GM12878 (cell line): ENCODE data around the gene MYO3B. TPM values are rescaled to one million over a fixed set of nuclear protein-coding genes. Genes with fewer than 3 reads are reported as not detected.

ENCODE experiments used
- ATAC-seq: fragments of 200-7000 bp; cut with Tn5 transposase; 3 replicates; pipeline ENCODE4 v1.9.1; 2020; ENCODE audit warnings: mild to moderate bottlenecking, moderate library complexity
- BruUV-seq: library from RNA; stranded (reverse); fragments of 400-500 nt; replicated peaks from 2 replicates; lab custom pipeline; 2021; lab: Mats Ljungman, UMichigan
- CTCF ChIA-PET: fragments of 300-600 bp; sonication (Branson Sonifier 250); formaldehyde crosslinking; extraction: SDS; loops from one replicate; lab custom pipeline; 2021; ENCODE audit warnings: inconsistent platforms; lab: Yijun Ruan, JAX
- POLR2A ChIA-PET: fragments of 350-600 bp; formaldehyde crosslinking; extraction: SDS; loops from one replicate; lab custom pipeline; 2021; ENCODE audit warnings: inconsistent platforms; lab: Charles Lee
- RAD21 ChIA-PET: fragments of 300-600 bp; sonication (Branson Sonifier 250); formaldehyde crosslinking; loops from one replicate; lab custom pipeline; 2023; ENCODE audit warnings: antibody characterized with exemption; ENCODE audit not compliant: unreplicated experiment; lab: Charles Lee
- SMC1A ChIA-PET: fragments of 300-600 bp; sonication (Branson Sonifier 250); formaldehyde crosslinking; loops from one replicate; lab custom pipeline; 2023; ENCODE audit not compliant: unreplicated experiment, uncharacterized antibody; lab: Charles Lee
- DNase-seq: peaks from one replicate; pipeline ENCODE4 v3.0.0-alpha.2; 2011; ENCODE audit warnings: low read depth, low spot score
- FAIRE-seq: peaks from 3 replicates; lab custom pipeline; 2011; peaks lifted over from hg19 to GRCh38; lab: Jason Lieb, UNC
- H2AFZ ChIP-seq: 2 replicates; pipeline ENCODE4 v1.6.0; 2011; ENCODE audit warnings: low read depth, low read length, control low read depth; ENCODE audit not compliant: control insufficient read depth
- H3K27ac ChIP-seq: 2 replicates; pipeline ENCODE4 v1.5.1; 2011; ENCODE audit warnings: control low read depth; ENCODE audit not compliant: control insufficient read depth, insufficient read depth
- H3K27me3 ChIP-seq, 2 experiments: replicated peaks in 1 of 2; 2 replicates each; pipeline versions ENCODE4 v1.6.0 to v1.6.1; 2011; ENCODE audit warnings: low read length in 1 of 2; ENCODE audit not compliant: control insufficient read depth in 2 of 2, insufficient read depth in 2 of 2
- H3K36me3 ChIP-seq, 2 experiments: 2 replicates each; pipeline ENCODE4 v1.5.1; 2011; ENCODE audit warnings: low read length in 1 of 2; ENCODE audit not compliant: control insufficient read depth in 2 of 2, insufficient read depth in 2 of 2
- H3K4me1 ChIP-seq: 2 replicates; pipeline ENCODE4 v1.6.1; 2011; ENCODE audit warnings: mild to moderate bottlenecking, low read length, moderate library complexity, mixed read lengths; ENCODE audit not compliant: control insufficient read depth, insufficient read depth
- H3K4me2 ChIP-seq: 2 replicates; pipeline ENCODE4 v1.6.0; 2011; ENCODE audit warnings: control low read depth; ENCODE audit not compliant: control insufficient read depth, insufficient read depth
- H3K4me3 ChIP-seq: fragments of 200-600 bp; sonication (generic); 2 replicates; pipeline ENCODE4 v1.5.1; 2016
- H3K79me2 ChIP-seq: 2 replicates; pipeline ENCODE4 v1.6.0; 2011; ENCODE audit warnings: low read length; ENCODE audit not compliant: control insufficient read depth, insufficient read depth
- H3K9ac ChIP-seq: 2 replicates; pipeline ENCODE4 v1.8.0; 2011; ENCODE audit warnings: low read length, control low read depth, mixed read lengths; ENCODE audit not compliant: control insufficient read depth, insufficient read depth
- H3K9me3 ChIP-seq: replicated peaks from 3 replicates; pipeline ENCODE4 v1.5.1; 2011; ENCODE audit warnings: mild to moderate bottlenecking, low read length; ENCODE audit not compliant: control insufficient read depth, insufficient read depth
- H4K20me1 ChIP-seq: 2 replicates; pipeline ENCODE4 v1.6.0; 2011; ENCODE audit not compliant: control insufficient read depth, insufficient read depth
- WGBS: methylation state at CpG from one replicate; pipeline ENCODE4 v1.1.6; 2016; ENCODE audit warnings: low lambda C conversion rate; ENCODE audit not compliant: insufficient replicate concordance, insufficient coverage; ENCODE audit errors: missing lambda C conversion rate; 5-methylcytosine and 5-hydroxymethylcytosine counted together
- in situ Hi-C: fragments of 300-500 bp; cut with MboI; formaldehyde crosslinking; loops from 9 replicates; pipeline ENCODE4 v1.14.3; 2018; ENCODE audit warnings: mixed read lengths
- intact Hi-C: fragments of 100-400 bp; cut with micrococcal nuclease; formaldehyde crosslinking; loops from one replicate; pipeline ENCODE4 v1.14.2; 2022; ENCODE audit not compliant: unreplicated experiment
- polyA plus RNA-seq, 11 experiments: library from polyadenylated mRNA; depleted of rRNA in 4 of 11; unstranded in 6 of 11; stranded (reverse) in 5 of 11; fragments of >200 nt; fragmentation: Nextera tagmentation in 4 of 11; fragmentation: Illumina TruSeq in 1 of 11; extraction: Ambion mirVana in 4 of 11; extraction: Trizol in 1 of 11; gene quantifications; 1 replicate in 1 of 11; 2 replicates in 10 of 11; pipeline versions ENCODE4 v1.2.1 to v1.2.3, GENCODE V29; 2011 to 2016; ENCODE audit warnings: inconsistent platforms in 2 of 11, missing spikeins in 2 of 11, low read depth in 1 of 11
- total RNA-seq, 4 experiments: library from RNA; depleted of rRNA in 3 of 4; stranded (reverse); fragments of >200 nt in 3 of 4; fragmentation: Illumina TruSeq in 1 of 4; extraction: Trizol in 1 of 4; gene quantifications; 2 replicates each; pipeline versions ENCODE4 v1.2.1 to v1.2.3, GENCODE V29; 2013 to 2021
- TF ChIP-seq, protein P1 (sequence below): fragments of 450-650 bp; IDR thresholded peaks from 2 replicates; pipeline ENCODE4 v1.6.1; 2016; ENCODE audit warnings: mild to moderate bottlenecking
- TF ChIP-seq, protein P2 (sequence below): fragments of 450-650 bp; IDR thresholded peaks from 2 replicates; pipeline ENCODE4 v1.6.1; 2017; ENCODE audit warnings: mild to moderate bottlenecking, moderate library complexity

MYO3B gene
- total and polyA plus RNA-seq, 10 of the 15 experiments (the other 5 are each of a cell fraction or from before 2014, with no cell fraction given) = 1.1 to 7.1 (median 2.1) TPM

DNA sequence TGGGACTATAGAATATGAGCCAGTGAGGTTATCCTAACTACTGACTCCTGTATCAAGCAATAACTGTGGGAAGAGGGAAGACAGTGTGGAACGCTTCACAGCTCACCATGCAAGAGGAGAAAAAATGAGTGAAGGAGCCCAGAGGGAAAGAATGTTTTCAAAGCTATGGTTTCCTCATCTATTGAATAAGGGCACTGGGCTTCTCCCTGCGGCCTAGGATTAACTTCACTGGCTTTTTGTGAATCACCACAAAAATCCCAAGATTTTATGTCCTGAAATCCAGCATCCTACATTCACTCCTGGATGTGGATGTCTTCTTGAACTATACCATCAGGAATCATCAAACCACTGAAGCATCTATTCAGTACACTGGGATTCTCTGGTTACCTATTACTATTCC is 492.7 kb downstream of the MYO3B start:
- no peak overlapping the region for H3K4me2 ChIP-seq
- no peak overlapping the region for H3K4me3 ChIP-seq
- no peaks in the 10 kb centered on the region for H4K20me1 ChIP-seq
- no peak for FAIRE-seq
- intact Hi-C loops = no loop called here
- POLR2A ChIA-PET = interaction anchor here (0.6 kb wide), 1 partner anchor 11 kb away, joined by 3 read pairs; no protein-coding TSS in a partner anchor
- H3K27me3 ChIP-seq = peaks cover 0 to 2% of the 10 kb centered on the region in 2 experiments; a peak in 1 of 4 replicates
- TF ChIP-seq, protein P1, sequence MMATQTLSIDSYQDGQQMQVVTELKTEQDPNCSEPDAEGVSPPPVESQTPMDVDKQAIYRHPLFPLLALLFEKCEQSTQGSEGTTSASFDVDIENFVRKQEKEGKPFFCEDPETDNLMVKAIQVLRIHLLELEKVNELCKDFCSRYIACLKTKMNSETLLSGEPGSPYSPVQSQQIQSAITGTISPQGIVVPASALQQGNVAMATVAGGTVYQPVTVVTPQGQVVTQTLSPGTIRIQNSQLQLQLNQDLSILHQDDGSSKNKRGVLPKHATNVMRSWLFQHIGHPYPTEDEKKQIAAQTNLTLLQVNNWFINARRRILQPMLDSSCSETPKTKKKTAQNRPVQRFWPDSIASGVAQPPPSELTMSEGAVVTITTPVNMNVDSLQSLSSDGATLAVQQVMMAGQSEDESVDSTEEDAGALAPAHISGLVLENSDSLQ = no peak
- TF ChIP-seq, protein P2, sequence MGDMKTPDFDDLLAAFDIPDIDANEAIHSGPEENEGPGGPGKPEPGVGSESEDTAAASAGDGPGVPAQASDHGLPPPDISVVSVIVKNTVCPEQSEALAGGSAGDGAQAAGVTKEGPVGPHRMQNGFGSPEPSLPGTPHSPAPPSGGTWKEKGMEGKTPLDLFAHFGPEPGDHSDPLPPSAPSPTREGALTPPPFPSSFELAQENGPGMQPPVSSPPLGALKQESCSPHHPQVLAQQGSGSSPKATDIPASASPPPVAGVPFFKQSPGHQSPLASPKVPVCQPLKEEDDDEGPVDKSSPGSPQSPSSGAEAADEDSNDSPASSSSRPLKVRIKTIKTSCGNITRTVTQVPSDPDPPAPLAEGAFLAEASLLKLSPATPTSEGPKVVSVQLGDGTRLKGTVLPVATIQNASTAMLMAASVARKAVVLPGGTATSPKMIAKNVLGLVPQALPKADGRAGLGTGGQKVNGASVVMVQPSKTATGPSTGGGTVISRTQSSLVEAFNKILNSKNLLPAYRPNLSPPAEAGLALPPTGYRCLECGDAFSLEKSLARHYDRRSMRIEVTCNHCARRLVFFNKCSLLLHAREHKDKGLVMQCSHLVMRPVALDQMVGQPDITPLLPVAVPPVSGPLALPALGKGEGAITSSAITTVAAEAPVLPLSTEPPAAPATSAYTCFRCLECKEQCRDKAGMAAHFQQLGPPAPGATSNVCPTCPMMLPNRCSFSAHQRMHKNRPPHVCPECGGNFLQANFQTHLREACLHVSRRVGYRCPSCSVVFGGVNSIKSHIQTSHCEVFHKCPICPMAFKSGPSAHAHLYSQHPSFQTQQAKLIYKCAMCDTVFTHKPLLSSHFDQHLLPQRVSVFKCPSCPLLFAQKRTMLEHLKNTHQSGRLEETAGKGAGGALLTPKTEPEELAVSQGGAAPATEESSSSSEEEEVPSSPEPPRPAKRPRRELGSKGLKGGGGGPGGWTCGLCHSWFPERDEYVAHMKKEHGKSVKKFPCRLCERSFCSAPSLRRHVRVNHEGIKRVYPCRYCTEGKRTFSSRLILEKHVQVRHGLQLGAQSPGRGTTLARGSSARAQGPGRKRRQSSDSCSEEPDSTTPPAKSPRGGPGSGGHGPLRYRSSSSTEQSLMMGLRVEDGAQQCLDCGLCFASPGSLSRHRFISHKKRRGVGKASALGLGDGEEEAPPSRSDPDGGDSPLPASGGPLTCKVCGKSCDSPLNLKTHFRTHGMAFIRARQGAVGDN = no peak
- TF ChIP-seq, all 136 proteins: peak for 0
- WGBS = 16% methylated on average over 2 of the region's 2 CpGs
- no peak for ATAC-seq
- H2AFZ ChIP-seq = no peak overlapping the region
- ChIA-PET CTCF (interaction anchor here (1.5 kb wide), 1 partner anchor 9 kb away, joined by 4 read pairs; no protein-coding TSS in a partner anchor), RAD21 (no interaction called here), SMC1A (interaction anchor here (1.1 to 2.2 kb wide), 2 partner anchors 9 to 10 kb away, joined by 3 to 7 read pairs; no protein-coding TSS in a partner anchor)
- H3K9ac ChIP-seq = no peak overlapping the region
- in situ Hi-C loops = no loop called here
- no TSS peak for BruUV-seq
- no peak overlapping the region for H3K27ac ChIP-seq
- no peaks in the 10 kb centered on the region for H3K9me3 ChIP-seq
- H3K79me2 ChIP-seq = no peaks in the 10 kb centered on the region
- no peaks in the 10 kb centered on the region for H3K36me3 ChIP-seq
- no peaks in the 10 kb centered on the region for H3K4me1 ChIP-seq
- DNase-seq = no peak
